ENCODE measurements around the gene RARS2. TPM values are rescaled to one million over a fixed set of nuclear protein-coding genes. Genes with fewer than 3 reads are reported as not detected.

Gene RARS2

Small RNA genes within 50 kb of the gene (small RNA-seq; reads per million reads assigned to genes)
- not detected for gene RNU6-444P
